ENCODE data around the gene HIBCH.

GRCh38 chr2:190158798-190159434, 160.7 kb downstream of the HIBCH start:
- no peak for TF ChIP-seq CTCF (conservative IDR thresholded peaks at IDR 0.05; ENCODE audit: low read depth, low read length)
- no peak for TF ChIP-seq POLR2A (IDR thresholded peaks at IDR 0.05; ENCODE audit: low read depth, low read length)
